Endothelial cell (in vitro differentiated cells): ENCODE data around the gene MAP1LC3B. TPM values are rescaled to one million over a fixed set of nuclear protein-coding genes. Genes with fewer than 3 reads are reported as not detected.

ENCODE experiments used
- DNase-seq: peaks from one replicate; pipeline ENCODE4 v3.0.0; 2021; ENCODE audit warnings: low spot score
- H3K27ac Mint-ChIP-seq: one replicate; pipeline ENCODE4 v1.8.0; 2021; ENCODE audit warnings: mixed read lengths, inconsistent platforms; ENCODE audit not compliant: unreplicated experiment
- H3K27me3 Mint-ChIP-seq: one replicate; pipeline ENCODE4 v1.8.0; 2021; ENCODE audit warnings: mild to moderate bottlenecking, moderate library complexity, mixed read lengths, inconsistent platforms; ENCODE audit not compliant: unreplicated experiment
- H3K36me3 Mint-ChIP-seq: one replicate; pipeline ENCODE4 v1.8.0; 2021; ENCODE audit warnings: mild to moderate bottlenecking, low read depth, mixed read lengths, inconsistent platforms; ENCODE audit not compliant: unreplicated experiment
- H3K4me1 Mint-ChIP-seq: one replicate; pipeline ENCODE4 v1.8.0; 2021; ENCODE audit warnings: mild to moderate bottlenecking, mixed read lengths, inconsistent platforms; ENCODE audit not compliant: unreplicated experiment
- H3K4me3 Mint-ChIP-seq: one replicate; pipeline ENCODE4 v1.8.0; 2021; ENCODE audit warnings: mild to moderate bottlenecking, mixed read lengths, inconsistent platforms; ENCODE audit not compliant: unreplicated experiment
- H3K9me3 Mint-ChIP-seq: one replicate; pipeline ENCODE4 v1.8.0; 2021; ENCODE audit warnings: mixed read lengths, inconsistent platforms; ENCODE audit not compliant: unreplicated experiment
- CTCF ChIP-seq: fragments of 200-600 bp; sonication (generic); IDR thresholded peaks from one replicate; pipeline ENCODE4 v1.5.0; 2021; ENCODE audit warnings: antibody characterized with exemption; ENCODE audit not compliant: unreplicated experiment
- total RNA-seq: library from RNA; stranded (reverse); fragmentation: NEBNext Ultra II Directional; extraction: Animal tissue kit (Norgen Biotek cat#: 25700); gene quantifications from one replicate; pipeline ENCODE4 v1.2.1, GENCODE V29; 2021; ENCODE audit not compliant: unreplicated experiment

MAP1LC3B gene
- total RNA-seq, 1 donor from 2014 or later, result 71.6 TPM

GRCh38 chr16:87347932-87348615 is 44.1 kb upstream of the MAP1LC3B start:
- Mint-ChIP-seq H3K4me3 (no peak overlapping the region), H3K4me1 (peaks cover 5% of the 10 kb centered on the region), H3K27me3 (no peaks in the 10 kb centered on the region), H3K9me3 (no peaks in the 10 kb centered on the region), H3K27ac (no peak overlapping the region), H3K36me3 (peaks cover 4% of the 10 kb centered on the region)
- no peak for TF ChIP-seq CTCF
- no peak for DNase-seq

- no peak for TF ChIP-seq CTCF
- Mint-ChIP-seq H3K36me3 (peaks cover 3% of the 10 kb centered on the region), H3K4me1 (peaks cover 5% of the 10 kb centered on the region), H3K9me3 (no peaks in the 10 kb centered on the region), H3K27ac (no peak overlapping the region), H3K4me3 (no peak overlapping the region), H3K27me3 (no peaks in the 10 kb centered on the region)
- no peak for DNase-seq
These were observed 43.4 kb upstream of the MAP1LC3B start for GRCh38 chr16:87348616-87349157.

GRCh38 chr16:87350031-87350430 is 42.1 kb upstream of the MAP1LC3B start:
- Mint-ChIP-seq H3K27ac (no peak overlapping the region), H3K27me3 (no peaks in the 10 kb centered on the region), H3K9me3 (no peaks in the 10 kb centered on the region), H3K36me3 (peaks cover 3% of the 10 kb centered on the region), H3K4me3 (no peak overlapping the region), H3K4me1 (peaks cover 5% of the 10 kb centered on the region)
- no peak for DNase-seq
- no peak for TF ChIP-seq CTCF

GRCh38 chr16:87350681-87351319 is 41.3 kb upstream of the MAP1LC3B start:
- H3K27me3 Mint-ChIP-seq, result no peaks in the 10 kb centered on the region
- H3K27ac Mint-ChIP-seq, result no peak overlapping the region
- H3K4me3 Mint-ChIP-seq, result no peak overlapping the region
- no peak for TF ChIP-seq CTCF
- H3K36me3 Mint-ChIP-seq, result peaks cover 3% of the 10 kb centered on the region
- H3K4me1 Mint-ChIP-seq, result no peaks in the 10 kb centered on the region
- H3K9me3 Mint-ChIP-seq, result no peaks in the 10 kb centered on the region
- DNase-seq, result no peak

GRCh38 chr16:87351320-87351698 is 40.8 kb upstream of the MAP1LC3B start:
- Mint-ChIP-seq H3K27ac (no peak overlapping the region), H3K36me3 (peaks cover 3% of the 10 kb centered on the region), H3K27me3 (no peaks in the 10 kb centered on the region), H3K4me3 (no peak overlapping the region), H3K9me3 (no peaks in the 10 kb centered on the region), H3K4me1 (no peaks in the 10 kb centered on the region)
- DNase-seq, result no peak
- no peak for TF ChIP-seq CTCF
